WERI-Rb-1 (cell line): ENCODE measurements around the gene ATG10.
"Not testable (repeated sequence)": the region's sequence is repeated elsewhere in the genome, so short reads cannot be mapped to it uniquely, and the experiment has no call there.

Experiments used
- DNase-seq: peaks from one replicate; pipeline ENCODE4 v3.0.0-alpha.2; 2020
- H3K27ac ChIP-seq: fragments of 250-450 bp; sonication (Bioruptor Pico); 2 replicates; pipeline ENCODE4 v1.5.1; 2020; ENCODE audit warnings: mild to moderate bottlenecking, moderate library complexity
- H3K27me3 ChIP-seq: fragments of 250-450 bp; sonication (Bioruptor Pico); 2 replicates; pipeline ENCODE4 v1.5.1; 2021; ENCODE audit warnings: mild to moderate bottlenecking, low read depth, moderate library complexity; ENCODE audit not compliant: insufficient read depth, severe bottlenecking
- H3K36me3 ChIP-seq: fragments of 250-450 bp; sonication (Bioruptor Pico); 2 replicates; pipeline ENCODE4 v1.5.1; 2020; ENCODE audit warnings: mild to moderate bottlenecking, moderate library complexity
- H3K4me3 ChIP-seq: 2 replicates; pipeline ENCODE4 v1.5.1; 2011; ENCODE audit warnings: low read depth, mild to moderate bottlenecking, control low read depth, low read length
- H3K9me3 ChIP-seq: fragments of 250-450 bp; sonication (Bioruptor Pico); 2 replicates; pipeline ENCODE4 v1.5.1; 2021; ENCODE audit warnings: mild to moderate bottlenecking, moderate library complexity; ENCODE audit not compliant: severe bottlenecking
- CTCF ChIP-seq: IDR thresholded peaks from 2 replicates; pipeline ENCODE4 v1.5.1; 2011; ENCODE audit warnings: low read depth, mild to moderate bottlenecking, control low read depth, inconsistent platforms, low read length

Gene ATG10

DNA sequence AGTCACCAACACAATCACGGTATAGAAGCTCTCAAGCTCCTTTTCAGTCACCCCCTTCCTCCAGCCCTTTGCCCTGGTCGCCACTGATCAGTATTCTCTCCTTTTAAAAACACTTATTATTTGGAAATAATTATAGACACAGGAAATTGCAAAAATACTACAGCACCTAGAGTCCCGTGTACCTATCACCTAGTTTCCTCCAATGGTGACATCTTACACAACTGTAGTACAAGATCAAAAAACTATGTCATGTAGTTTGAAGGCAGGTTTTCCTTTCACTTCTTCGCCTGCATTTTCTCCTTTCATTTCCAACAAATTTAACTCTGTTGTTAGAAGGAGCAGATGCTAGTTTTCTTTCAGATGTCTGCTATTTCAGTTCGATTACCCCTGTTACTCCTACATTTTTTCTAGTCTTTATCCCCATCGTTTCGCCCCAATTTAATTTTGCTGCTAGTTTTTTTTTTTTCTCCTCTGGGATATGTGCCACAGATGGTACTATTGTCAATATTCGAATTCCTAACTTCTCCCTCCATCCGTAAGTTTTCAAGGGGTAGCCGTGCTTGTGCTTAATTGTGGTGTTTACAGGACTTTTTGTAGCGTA lies 612 bp upstream of the ATG10 start:
- peak overlapping the region; percentile 95 for H3K4me3 ChIP-seq
- DNase-seq, result no peak
- H3K27me3 ChIP-seq, result no peaks in the 10 kb centered on the region
- TF ChIP-seq CTCF, result no peak
- peak overlapping the region; percentile 99 for H3K27ac ChIP-seq
- H3K9me3 ChIP-seq, result no peaks in the 10 kb centered on the region
- H3K36me3 ChIP-seq, result 0 out of 2 replicates have a peak, but pooled peaks cover under 1% of the 10 kb centered on the region

GRCh38 chr5:81972492-81972783 lies 615 bp downstream of the ATG10 start:
- no peaks in the 10 kb centered on the region for H3K27me3 ChIP-seq
- peaks cover 6% of the 10 kb centered on the region for H3K36me3 ChIP-seq
- DNase-seq, result no peak
- no peaks in the 10 kb centered on the region for H3K9me3 ChIP-seq
- no peak for TF ChIP-seq CTCF
- H3K27ac ChIP-seq, result peak overlapping the region; percentile 99
- peak overlapping the region; percentile 95 for H3K4me3 ChIP-seq

- no peaks in the 10 kb centered on the region for H3K9me3 ChIP-seq
- TF ChIP-seq CTCF, result no peak
- H3K4me3 ChIP-seq, result no peak overlapping the region
- no peaks in the 10 kb centered on the region for H3K27me3 ChIP-seq
- DNase-seq, result no peak
- no peak overlapping the region for H3K27ac ChIP-seq
- peaks cover 6% of the 10 kb centered on the region for H3K36me3 ChIP-seq
Observed at GRCh38 chr5:81980160-81980559, 8.3 kb downstream of the ATG10 start.

DNA sequence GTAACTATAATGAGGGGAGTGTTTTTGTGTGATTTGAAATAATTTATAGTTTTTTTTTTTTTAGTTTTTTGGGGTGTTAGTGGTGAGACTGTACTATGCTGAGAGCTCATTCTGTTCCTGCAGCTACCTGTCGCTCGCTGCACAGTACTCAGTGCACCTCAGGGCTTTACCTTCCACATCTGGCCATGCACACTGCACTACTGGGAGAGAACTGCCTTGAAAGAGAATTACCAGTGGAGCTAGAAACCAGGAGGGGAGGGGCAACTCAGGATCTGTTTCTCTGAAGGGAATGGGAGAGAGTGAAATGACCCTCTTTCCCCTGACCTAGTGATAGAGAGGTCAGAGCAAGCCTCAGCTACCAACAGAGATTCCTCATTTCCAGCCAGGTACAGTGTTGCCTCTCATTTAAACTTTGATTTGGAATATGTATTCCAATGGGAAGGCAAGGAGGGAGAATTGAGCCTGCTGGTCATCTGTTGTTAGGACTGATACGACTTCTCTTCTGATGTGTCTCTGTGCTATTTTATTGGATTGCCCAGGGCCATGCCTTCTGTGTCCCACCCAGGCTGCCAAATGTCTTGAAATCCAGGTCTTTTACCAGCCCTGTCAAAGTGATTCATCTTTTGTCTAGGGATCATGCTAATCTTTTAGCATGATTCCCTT lies 8.9 kb downstream of the ATG10 start:
- Histone ChIP-seq H3K27ac (no peak overlapping the region), H3K36me3 (peaks cover 6% of the 10 kb centered on the region), H3K9me3 (no peaks in the 10 kb centered on the region), H3K4me3 (no peak overlapping the region), H3K27me3 (no peaks in the 10 kb centered on the region)
- DNase-seq, result no peak
- TF ChIP-seq CTCF, result no peak

DNA sequence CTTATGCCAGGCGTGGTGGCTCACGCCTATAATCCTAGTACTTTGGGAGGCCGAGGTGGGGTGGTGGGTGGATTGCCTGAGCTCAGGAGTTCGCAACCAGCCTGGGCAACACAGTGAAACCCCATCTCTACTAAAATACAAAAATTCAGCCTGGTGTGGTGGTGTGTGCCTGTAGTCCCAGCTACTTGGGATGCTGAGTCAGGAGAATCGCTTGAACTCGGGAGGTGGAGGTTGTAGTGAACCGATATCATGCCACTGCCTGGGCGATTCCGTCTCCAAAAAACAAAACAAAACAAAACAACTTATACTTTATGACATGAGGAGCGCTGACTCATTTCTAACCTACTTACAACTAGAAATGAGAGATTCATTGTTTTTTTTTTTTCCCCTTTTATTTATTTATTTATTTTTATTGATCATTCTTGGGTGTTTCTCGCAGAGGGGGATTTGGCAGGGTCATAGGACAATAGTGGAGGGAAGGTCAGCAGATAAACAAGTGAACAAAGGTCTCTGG lies 10.4 kb downstream of the ATG10 start:
- not testable (repeated sequence) for H3K36me3 ChIP-seq, H3K4me3 ChIP-seq, H3K27me3 ChIP-seq, DNase-seq, H3K9me3 ChIP-seq
- peak overlapping the region; percentile 30; the same call in 1 of the 2 replicates for H3K27ac ChIP-seq

DNA sequence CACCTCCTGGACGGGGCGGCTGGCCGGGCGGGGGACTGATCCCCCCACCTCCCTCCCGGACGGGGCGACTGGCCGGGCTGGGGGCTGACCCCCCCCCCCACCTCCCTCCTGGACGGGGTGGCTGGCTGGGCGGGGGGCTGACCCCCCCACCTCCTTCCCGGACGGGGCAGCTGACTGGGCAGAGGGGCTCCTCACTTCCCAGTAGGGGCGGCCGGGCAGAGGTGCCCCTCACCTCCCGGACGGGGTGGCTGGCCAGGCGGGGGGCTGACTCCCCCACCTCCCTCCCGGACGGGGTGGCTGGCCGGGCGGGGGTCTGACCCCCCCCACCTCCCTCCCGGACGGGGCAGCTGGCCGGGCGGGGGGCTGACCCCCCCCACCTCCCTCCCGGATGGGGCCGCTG lies 11.3 kb downstream of the ATG10 start:
- H3K27ac ChIP-seq, H3K9me3 ChIP-seq, H3K27me3 ChIP-seq, H3K36me3 ChIP-seq, H3K4me3 ChIP-seq, DNase-seq: not testable (repeated sequence)

DNA sequence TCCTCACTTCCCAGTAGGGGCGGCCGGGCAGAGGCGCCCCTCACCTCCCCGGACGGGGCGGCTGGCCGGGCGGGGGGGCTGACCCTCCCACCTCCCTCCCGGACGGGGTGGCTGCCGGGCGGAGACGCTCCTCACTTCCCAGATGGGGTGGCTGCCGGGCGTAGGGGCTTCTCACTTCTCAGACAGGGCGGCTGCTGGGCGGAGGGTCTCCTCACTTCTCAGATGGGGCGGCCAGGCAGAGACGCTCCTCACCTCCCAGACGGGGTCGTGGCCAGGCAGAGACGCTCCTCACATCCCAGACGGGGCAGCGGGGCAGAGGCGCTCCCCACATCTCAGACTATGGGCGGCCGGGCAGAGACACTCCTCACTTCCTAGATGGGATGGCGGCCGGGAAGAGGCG lies 11.7 kb downstream of the ATG10 start:
- H3K27ac ChIP-seq, H3K9me3 ChIP-seq, H3K4me3 ChIP-seq, H3K36me3 ChIP-seq, H3K27me3 ChIP-seq, DNase-seq: not testable (repeated sequence)
